Measurements from ENCODE around the gene CCDC50.
A peak's percentile ranks its signal among the peaks of the same experiment; 100 is the strongest.

Gene CCDC50

GRCh38 chr3:191376516-191377141 lies 47.4 kb downstream of the CCDC50 start:
- no peak for DNase-seq

GRCh38 chr3:191378142-191378812 lies 49.1 kb downstream of the CCDC50 start:
- DNase-seq, result no peak

- DNase-seq, result no peak
These were observed 50.3 kb downstream of the CCDC50 start for GRCh38 chr3:191379446-191379845.

DNA sequence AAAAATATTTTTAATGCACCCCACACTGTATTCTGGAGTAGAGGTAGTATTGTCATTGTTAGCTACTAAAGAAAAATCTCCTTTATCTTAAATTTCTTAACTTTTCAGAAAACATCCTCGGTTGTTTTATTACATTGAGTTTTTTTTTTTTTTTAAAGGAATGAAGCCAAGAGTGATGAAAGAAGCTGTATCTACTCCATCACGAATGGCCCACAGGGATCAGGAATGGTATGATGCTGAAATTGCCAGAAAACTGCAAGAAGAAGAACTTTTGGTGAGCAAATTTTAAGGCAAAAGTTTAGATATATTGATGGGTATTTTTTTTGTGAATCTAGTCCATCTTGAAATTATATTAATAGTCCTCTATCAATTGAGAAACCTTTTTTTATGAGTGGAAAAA lies 50.8 kb downstream of the CCDC50 start:
- DNase-seq, result no peak

GRCh38 chr3:191381303-191381702 lies 52.1 kb downstream of the CCDC50 start:
- no peak for DNase-seq

DNA sequence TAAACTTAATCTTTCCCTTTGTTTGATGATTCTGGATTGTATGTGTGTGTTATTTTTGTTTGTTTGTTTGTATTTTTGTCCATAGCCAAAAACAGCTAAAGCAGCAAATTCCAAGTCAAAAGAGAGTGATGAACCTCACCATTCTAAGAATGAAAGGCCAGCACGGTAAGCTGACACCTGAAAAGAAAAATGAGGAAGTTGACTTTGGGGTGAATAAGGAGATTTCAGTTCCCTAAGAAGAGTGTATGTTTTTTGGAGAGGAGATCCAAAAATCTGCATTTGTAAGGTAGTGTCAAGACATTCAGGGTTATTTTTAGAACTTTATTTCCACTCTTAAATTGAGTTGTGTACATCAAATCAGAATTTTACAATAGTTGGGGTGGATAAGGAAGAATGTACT lies 53.5 kb downstream of the CCDC50 start:
- DNase-seq, result no peak

- DNase-seq, result no peak
These were observed 53.9 kb downstream of the CCDC50 start for GRCh38 chr3:191383124-191383523.

GRCh38 chr3:191385101-191385500 lies 55.9 kb downstream of the CCDC50 start:
- DNase-seq, result no peak

DNA sequence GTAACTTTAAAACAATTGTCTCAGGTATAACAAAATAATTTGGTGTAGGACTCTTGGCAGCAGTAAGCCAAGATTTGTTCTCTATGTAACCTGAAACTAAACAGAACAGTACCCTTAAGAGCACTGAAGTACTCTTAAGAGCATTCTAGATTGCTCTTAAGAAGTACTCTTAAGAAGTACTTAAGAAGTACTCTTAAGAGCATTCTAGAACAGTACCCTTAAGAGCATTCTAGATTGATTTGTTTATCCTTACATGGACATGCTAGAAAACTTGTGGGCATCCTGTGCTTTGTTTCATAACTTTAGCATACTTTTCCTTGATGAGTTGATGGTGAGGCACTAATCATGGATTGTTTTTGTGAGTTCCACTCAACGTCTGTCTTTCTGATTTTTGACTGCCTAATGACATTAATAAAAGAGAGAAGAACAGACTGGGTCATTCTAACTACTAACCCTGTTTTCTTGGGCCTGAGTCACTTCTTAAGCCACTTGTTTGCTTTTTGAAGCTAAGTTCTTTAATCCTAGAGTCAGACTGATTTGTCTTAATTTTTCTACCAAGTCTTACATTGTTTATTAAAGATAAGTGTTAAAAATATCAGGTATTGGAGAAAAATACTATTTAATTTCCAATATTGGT lies 58.4 kb downstream of the CCDC50 start:
- DNase-seq, result no peak

DNA sequence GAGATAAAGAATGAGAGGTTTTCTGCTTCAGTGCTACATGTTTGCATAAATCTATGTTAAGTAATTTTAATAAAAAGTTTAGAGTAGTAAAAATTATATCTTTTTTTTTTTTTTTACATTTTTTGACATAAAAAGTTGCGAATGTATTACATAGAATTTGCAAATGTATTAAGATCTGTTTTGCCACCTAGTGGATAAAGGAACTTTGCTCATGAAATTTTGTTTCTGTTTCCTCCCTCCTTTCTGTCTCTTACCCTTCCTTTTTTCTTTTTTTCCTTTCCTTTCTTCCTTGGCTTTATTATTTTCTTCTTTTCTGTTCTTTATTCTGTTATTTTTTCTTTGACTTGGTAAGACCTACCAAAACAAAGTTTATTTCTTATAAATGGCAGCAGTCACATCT lies 59.6 kb downstream of the CCDC50 start:
- no peak for DNase-seq

GRCh38 chr3:191390580-191390979 lies 61.4 kb downstream of the CCDC50 start:
- DNase-seq, result no peak

GRCh38 chr3:191391861-191392808 lies 62.9 kb downstream of the CCDC50 start:
- no peak for DNase-seq

DNA sequence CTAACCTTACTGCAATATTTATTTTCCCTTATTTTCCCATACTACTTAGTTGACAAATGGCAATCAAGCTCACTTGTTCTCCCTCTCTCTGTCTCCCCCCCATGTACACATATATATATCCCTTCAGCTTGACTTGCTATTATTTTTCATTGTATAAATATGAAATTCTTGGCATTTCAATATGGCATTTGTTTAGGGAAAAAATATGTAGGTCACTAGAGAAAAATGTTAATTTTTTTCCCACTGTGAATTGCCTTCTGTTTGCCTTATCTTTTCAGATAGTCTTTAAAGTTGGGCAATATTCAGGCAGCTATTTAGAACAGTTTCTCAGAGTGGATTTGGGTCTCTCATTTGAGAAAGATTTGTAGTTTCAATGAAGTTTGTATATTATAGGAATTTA lies 64.0 kb downstream of the CCDC50 start:
- no peak for DNase-seq

DNA sequence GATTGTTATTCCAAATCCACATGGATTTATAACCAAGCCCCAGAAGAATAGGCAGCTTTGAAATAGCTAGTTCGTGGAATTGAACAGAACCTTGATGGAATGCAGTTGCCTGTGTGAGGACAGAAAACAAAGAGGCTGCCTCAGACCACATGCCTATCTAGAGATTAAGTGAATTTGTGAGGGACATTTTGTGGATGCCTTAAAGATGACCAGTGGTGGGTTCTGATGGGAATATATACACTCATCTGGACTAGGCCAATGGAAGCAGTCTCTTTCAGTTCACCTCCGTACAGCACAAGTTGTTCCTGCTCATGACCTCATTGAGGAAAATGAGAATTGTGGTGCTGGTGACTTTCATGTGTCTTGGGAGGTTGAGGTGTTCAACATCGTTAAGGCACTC lies 68.6 kb downstream of the CCDC50 start:
- no peak for DNase-seq

GRCh38 chr3:191398607-191399006 lies 69.4 kb downstream of the CCDC50 start:
- DNase-seq, result no peak

DNA sequence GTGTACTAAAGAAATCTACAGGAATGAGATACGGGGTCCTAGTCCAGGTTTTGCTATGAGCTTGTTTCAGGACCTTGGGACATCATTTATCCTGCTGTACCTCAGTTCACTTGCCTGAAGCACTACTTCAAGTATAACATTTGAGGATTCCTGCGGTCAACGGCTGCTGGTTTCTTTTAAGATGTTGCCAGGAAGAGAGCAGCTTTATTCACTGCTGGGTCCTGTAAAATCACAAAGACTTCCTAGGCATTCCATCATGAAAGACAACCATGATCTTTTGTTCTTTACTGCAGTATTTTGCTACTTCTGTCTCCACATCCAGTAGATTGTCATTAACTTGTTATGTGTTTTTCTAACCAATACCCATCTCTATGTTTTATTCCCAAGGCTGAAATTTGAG lies 70.7 kb downstream of the CCDC50 start:
- DNase-seq, result no peak

DNA sequence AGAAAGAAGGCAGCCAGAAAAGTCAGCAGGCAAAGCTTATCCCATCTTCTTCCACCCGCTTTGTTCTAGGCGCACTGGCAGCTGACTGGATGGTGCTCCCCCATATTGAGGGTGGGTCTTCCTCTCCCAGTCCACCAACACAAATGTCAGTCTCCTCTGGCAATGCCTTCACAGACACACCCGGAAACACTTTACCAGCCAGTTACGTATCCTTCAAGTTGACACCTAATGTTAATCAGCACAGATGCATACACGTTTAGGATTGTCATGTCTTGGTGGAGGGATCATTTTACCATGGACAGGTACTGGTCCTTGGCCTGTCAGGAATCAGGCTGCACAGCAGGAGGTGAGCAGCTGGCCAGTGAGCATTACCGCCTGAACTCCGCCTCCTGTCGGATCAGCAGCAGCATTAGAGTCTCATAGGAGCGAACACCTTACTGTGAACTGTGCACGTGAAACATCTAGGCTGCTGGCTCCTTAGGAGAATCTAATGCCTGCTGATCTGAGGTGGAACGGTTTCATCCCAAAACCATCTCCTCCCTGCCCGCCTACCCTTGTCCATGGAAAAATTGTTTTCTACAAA lies 72.7 kb downstream of the CCDC50 start:
- DNase-seq, result no peak

GRCh38 chr3:191409791-191410359 lies 80.7 kb downstream of the CCDC50 start:
- DNase-seq, result no peak

- peak in 14 of 58 donors; percentile 2 to 51 (median 8) for DNase-seq
These were observed 83.6 kb downstream of the CCDC50 start for GRCh38 chr3:191412759-191413158.

DNA sequence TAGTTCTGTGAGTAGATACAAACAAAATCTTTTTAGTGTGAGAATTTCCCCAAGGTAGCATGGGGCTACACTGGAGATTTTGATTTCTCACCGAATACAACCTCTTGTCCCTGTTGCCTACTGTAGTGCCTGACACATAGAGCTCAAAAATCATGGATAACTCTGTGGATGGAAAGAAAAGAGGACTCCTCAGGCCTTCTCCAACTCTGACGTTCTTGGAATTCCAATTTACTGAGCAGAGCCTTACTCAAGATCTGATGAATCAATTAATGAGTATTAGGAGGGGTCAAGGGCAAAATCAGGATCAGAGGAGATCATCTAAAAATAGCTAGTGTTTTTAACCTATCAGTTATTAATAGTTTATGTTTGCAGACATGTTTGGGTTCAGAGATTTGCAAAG lies 85.1 kb downstream of the CCDC50 start:
- DNase-seq, result no peak

- no peak for DNase-seq
These were observed 85.5 kb downstream of the CCDC50 start for GRCh38 chr3:191414732-191415131.
